WERI-Rb-1 (cell line): Measurements from ENCODE around the gene OLFM1.

Experiments used
- DNase-seq: peaks from one replicate; pipeline ENCODE4 v3.0.0-alpha.2; 2020
- H3K27ac ChIP-seq: fragments of 250-450 bp; sonication (Bioruptor Pico); 2 replicates; pipeline ENCODE4 v1.5.1; 2020; ENCODE audit warnings: mild to moderate bottlenecking, moderate library complexity
- H3K27me3 ChIP-seq: fragments of 250-450 bp; sonication (Bioruptor Pico); 2 replicates; pipeline ENCODE4 v1.5.1; 2021; ENCODE audit warnings: mild to moderate bottlenecking, low read depth, moderate library complexity; ENCODE audit not compliant: insufficient read depth, severe bottlenecking
- H3K36me3 ChIP-seq: fragments of 250-450 bp; sonication (Bioruptor Pico); 2 replicates; pipeline ENCODE4 v1.5.1; 2020; ENCODE audit warnings: mild to moderate bottlenecking, moderate library complexity
- H3K4me3 ChIP-seq: 2 replicates; pipeline ENCODE4 v1.5.1; 2011; ENCODE audit warnings: low read depth, mild to moderate bottlenecking, control low read depth, low read length
- H3K9me3 ChIP-seq: fragments of 250-450 bp; sonication (Bioruptor Pico); 2 replicates; pipeline ENCODE4 v1.5.1; 2021; ENCODE audit warnings: mild to moderate bottlenecking, moderate library complexity; ENCODE audit not compliant: severe bottlenecking
- CTCF ChIP-seq: IDR thresholded peaks from 2 replicates; pipeline ENCODE4 v1.5.1; 2011; ENCODE audit warnings: low read depth, mild to moderate bottlenecking, control low read depth, inconsistent platforms, low read length

The OLFM1 gene

GRCh38 chr9:135144581-135145170 is 57.2 kb downstream of the OLFM1 start:
- no peak overlapping the region for H3K4me3 ChIP-seq
- H3K36me3 ChIP-seq: no peaks in the 10 kb centered on the region
- H3K27ac ChIP-seq: no peak overlapping the region
- H3K27me3 ChIP-seq: no peaks in the 10 kb centered on the region
- DNase-seq: no peak
- TF ChIP-seq CTCF: no peak
- no peaks in the 10 kb centered on the region for H3K9me3 ChIP-seq

- Histone ChIP-seq H3K27ac (no peak overlapping the region), H3K27me3 (no peaks in the 10 kb centered on the region), H3K36me3 (no peaks in the 10 kb centered on the region), H3K9me3 (peaks cover 2% of the 10 kb centered on the region), H3K4me3 (no peak overlapping the region)
- TF ChIP-seq CTCF: no peak
- DNase-seq: no peak
Observed at GRCh38 chr9:135145312-135145711, 57.8 kb downstream of the OLFM1 start.

- Histone ChIP-seq H3K9me3 (peaks cover 2% of the 10 kb centered on the region), H3K27ac (no peak overlapping the region), H3K4me3 (no peak overlapping the region), H3K36me3 (no peaks in the 10 kb centered on the region), H3K27me3 (no peaks in the 10 kb centered on the region)
- no peak for DNase-seq
- TF ChIP-seq CTCF: no peak
Observed at GRCh38 chr9:135146241-135146640, 58.8 kb downstream of the OLFM1 start.

- H3K27me3 ChIP-seq: no peaks in the 10 kb centered on the region
- no peak overlapping the region for H3K4me3 ChIP-seq
- H3K36me3 ChIP-seq: no peaks in the 10 kb centered on the region
- H3K27ac ChIP-seq: no peak overlapping the region
- no peak for DNase-seq
- TF ChIP-seq CTCF: no peak
- H3K9me3 ChIP-seq: peaks cover 2% of the 10 kb centered on the region
Observed at GRCh38 chr9:135146766-135147473, 59.5 kb downstream of the OLFM1 start.

GRCh38 chr9:135147474-135147805 is 60.0 kb downstream of the OLFM1 start:
- H3K36me3 ChIP-seq: no peaks in the 10 kb centered on the region
- H3K27me3 ChIP-seq: no peaks in the 10 kb centered on the region
- H3K4me3 ChIP-seq: no peak overlapping the region
- H3K9me3 ChIP-seq: peaks cover 2% of the 10 kb centered on the region
- H3K27ac ChIP-seq: no peak overlapping the region
- TF ChIP-seq CTCF: no peak
- peak; percentile 47 for DNase-seq

GRCh38 chr9:135147938-135148337 is 60.5 kb downstream of the OLFM1 start:
- TF ChIP-seq CTCF: no peak
- no peak for DNase-seq
- H3K4me3 ChIP-seq: no peak overlapping the region
- peaks cover 2% of the 10 kb centered on the region for H3K9me3 ChIP-seq
- no peaks in the 10 kb centered on the region for H3K36me3 ChIP-seq
- no peaks in the 10 kb centered on the region for H3K27me3 ChIP-seq
- no peak overlapping the region for H3K27ac ChIP-seq
